SK-N-SH (cell line): ENCODE results near the gene LLGL1.

Experiments
- EP300 ChIP-seq, 2 experiments: IDR thresholded peaks; 2 replicates each; pipeline versions ENCODE4 v1.4.0 to v1.6.1; 2012; ENCODE audit warnings: borderline replicate concordance in 1 of 2, low read depth in 1 of 2, low read length in 1 of 2
- EZH2phosphoT487 ChIP-seq: fragments of 200-600 bp; sonication (generic); IDR thresholded peaks from 2 replicates; pipeline ENCODE4 v1.6.1; 2017; ENCODE audit warnings: low read depth, mixed run types, mild to moderate bottlenecking, antibody characterized with exemption, moderate library complexity, borderline replicate concordance
- POLR2AphosphoS5 ChIP-seq: IDR thresholded peaks from 2 replicates; pipeline ENCODE4 v1.6.1; 2012; ENCODE audit warnings: low read depth, low read length
- TAF1 ChIP-seq: IDR thresholded peaks from 2 replicates; pipeline ENCODE4 v1.6.1; 2012; ENCODE audit warnings: low read depth, mild to moderate bottlenecking, low read length, moderate library complexity, borderline replicate concordance
- TEAD4 ChIP-seq: IDR thresholded peaks from 2 replicates; pipeline ENCODE4 v1.4.0; 2012; ENCODE audit warnings: mild to moderate bottlenecking, borderline replicate concordance; ENCODE audit not compliant: insufficient read depth
- YY1 ChIP-seq: IDR thresholded peaks from 2 replicates; pipeline ENCODE4 v1.4.0; 2012; ENCODE audit warnings: low read depth, mild to moderate bottlenecking
- TF ChIP-seq, protein P1 (sequence below): fragments of 200-600 bp; sonication (generic); IDR thresholded peaks from 2 replicates; pipeline ENCODE4 v1.6.1; 2017; ENCODE audit warnings: antibody characterized with exemption, mild to moderate bottlenecking, moderate library complexity

DNA sequence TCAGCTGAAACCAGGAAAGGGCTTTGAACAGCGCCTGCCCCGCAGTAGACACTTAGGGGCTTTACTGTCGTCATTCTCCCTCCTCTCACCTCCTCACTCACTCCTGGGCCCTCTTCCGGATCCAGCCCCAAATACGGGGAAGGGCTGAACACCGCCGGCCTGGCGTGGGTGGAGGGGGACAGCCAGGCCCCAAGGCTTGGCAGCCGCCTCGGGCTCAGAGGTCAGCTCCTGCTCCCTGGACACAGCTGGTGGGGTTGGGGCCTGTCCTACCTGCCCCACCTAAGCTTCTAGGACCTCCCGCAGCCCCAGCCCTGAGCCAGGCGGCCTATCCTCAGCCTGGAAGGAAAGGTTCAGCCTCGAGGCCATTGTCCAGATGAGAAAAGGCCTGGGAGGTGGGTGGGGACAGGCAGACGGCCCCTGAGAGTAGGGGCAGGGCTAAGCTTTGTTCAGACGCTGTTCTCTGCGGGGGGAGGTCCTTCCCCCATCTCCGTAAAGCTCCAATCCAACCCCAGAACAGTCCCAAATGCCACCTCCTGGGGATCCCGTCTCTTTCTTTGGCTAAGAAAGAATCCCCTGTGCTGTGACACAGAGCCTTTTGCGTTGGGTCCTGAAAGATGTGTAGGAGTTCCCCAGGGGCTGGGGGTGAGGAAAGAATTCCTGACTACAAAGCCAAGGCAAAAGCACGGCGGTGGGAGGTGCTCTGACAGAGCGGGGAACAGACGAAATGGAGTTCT lies 881 bp upstream of the LLGL1 start:
- TF ChIP-seq POLR2AphosphoS5 (no peak), EP300 (IDR thresholded peaks at IDR 0.05; ENCODE audit: borderline replicate concordance in 1 of 2, low read depth in 1 of 2, low read length in 1 of 2) (no peak), YY1 (no peak), TAF1 (no peak), TEAD4 (no peak), EZH2phosphoT487 (no peak)
- TF ChIP-seq, protein P1, sequence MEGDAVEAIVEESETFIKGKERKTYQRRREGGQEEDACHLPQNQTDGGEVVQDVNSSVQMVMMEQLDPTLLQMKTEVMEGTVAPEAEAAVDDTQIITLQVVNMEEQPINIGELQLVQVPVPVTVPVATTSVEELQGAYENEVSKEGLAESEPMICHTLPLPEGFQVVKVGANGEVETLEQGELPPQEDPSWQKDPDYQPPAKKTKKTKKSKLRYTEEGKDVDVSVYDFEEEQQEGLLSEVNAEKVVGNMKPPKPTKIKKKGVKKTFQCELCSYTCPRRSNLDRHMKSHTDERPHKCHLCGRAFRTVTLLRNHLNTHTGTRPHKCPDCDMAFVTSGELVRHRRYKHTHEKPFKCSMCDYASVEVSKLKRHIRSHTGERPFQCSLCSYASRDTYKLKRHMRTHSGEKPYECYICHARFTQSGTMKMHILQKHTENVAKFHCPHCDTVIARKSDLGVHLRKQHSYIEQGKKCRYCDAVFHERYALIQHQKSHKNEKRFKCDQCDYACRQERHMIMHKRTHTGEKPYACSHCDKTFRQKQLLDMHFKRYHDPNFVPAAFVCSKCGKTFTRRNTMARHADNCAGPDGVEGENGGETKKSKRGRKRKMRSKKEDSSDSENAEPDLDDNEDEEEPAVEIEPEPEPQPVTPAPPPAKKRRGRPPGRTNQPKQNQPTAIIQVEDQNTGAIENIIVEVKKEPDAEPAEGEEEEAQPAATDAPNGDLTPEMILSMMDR = no peak
